Stimulated activated CD4-positive, alpha-beta T cell treated with anti-CD3 and anti-CD28 coated beads, Interleukin-2, amount 100 ng/mL, for 48 hours (primary cell): ENCODE results near the gene FKBP6.
"Not testable (repeated sequence)": the region's sequence is repeated elsewhere in the genome, so short reads cannot be mapped to it uniquely, and the experiment has no call there.

Experiments used
- DNase-seq, 2 donors: peaks; one replicate each; pipeline ENCODE4 v3.0.0-alpha.2; 2020

The FKBP6 gene

DNA sequence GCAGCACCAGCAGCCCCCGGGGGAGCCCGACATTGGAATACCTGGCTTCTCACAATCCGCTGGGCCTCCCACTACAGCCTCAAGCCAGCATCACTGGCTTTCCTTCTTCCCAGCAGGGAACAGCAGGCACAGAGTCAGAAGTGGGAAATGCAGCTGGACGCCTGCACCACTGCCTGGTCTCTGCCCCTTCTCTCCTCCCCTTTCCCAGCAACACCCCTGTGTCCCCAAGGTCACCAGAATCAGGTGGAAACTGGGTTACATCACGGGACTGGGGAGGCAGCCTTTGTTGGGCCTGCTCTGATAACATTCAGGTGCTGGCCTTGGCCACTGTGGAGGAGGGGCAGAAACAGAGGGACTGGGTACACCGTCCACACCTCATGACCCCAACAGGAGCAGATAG, 2.5 kb upstream of the FKBP6 start:
- DNase-seq: not testable (repeated sequence)

DNA sequence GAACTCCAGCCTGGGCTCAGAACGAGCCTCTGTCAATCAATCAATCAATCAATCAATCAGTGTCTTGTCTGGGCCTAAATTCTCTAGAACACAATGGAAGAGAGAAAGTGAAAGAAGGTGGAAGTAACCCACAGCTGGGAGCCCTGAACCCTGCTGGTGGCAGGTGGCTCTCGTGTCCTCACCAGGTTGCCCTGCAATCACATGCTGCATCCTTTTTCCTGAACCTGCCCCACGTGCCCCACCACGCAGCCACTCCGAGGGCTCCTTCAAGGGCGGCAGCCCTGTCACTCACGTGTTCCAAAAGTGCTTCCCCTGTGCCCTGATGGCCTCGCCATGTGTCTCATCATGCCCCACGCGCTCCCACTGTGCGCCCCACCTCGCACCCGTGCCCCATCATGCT, 512 bp upstream of the FKBP6 start:
- not testable (repeated sequence) for DNase-seq

DNA sequence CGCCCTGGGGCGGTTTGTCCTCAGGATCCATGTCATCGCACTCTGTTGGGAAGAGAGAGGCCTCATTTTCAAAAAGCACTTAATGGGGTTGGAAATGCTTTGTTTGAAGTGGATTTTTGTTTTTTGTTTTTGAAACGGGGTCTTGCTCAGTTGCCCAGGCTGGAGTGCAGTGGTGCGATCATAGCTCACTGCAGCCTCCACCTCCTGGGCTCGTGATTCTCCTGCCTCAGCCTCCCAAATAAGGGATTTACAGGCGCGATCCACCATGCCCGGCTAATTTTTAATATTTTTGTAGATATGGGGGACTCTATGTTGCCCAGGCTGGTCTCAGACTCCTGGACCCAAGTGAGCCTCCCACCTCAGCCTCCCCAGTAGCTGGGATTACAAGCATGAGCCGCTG, 735 bp downstream of the FKBP6 start:
- no peak for DNase-seq

DNA sequence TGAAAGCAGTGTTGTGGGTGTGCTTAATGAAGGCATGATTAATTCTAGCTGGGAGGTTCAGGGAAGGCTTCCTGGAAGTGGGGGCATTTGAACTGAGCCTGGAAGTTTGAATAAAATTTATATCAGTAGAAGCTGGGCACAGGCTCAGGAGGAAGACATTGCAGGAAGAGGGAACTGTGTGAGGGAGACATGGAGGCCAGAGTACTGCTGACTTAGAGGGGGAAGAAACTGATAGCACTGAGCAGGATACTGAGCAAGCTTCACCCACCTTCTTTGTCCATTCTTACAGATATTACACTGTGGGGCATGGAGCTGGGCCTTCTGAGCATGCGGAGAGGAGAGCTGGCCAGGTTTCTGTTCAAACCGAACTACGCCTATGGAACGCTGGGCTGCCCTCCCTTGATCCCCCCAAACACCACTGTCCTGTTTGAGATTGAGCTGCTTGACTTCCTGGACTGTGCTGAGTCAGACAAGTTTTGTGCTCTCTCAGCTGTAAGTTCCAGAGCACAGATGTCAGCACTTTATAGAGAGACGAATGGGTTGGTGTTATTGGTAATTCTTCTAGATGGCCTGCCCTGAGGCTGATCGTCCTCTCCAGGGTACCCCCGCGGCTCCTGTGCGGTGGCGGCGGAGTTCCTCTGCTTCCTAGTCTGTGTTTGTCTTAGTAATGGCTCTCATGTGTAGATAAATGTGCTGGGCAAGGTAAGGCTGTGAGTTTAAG, 2.1 kb downstream of the FKBP6 start:
- DNase-seq: no peak

DNA sequence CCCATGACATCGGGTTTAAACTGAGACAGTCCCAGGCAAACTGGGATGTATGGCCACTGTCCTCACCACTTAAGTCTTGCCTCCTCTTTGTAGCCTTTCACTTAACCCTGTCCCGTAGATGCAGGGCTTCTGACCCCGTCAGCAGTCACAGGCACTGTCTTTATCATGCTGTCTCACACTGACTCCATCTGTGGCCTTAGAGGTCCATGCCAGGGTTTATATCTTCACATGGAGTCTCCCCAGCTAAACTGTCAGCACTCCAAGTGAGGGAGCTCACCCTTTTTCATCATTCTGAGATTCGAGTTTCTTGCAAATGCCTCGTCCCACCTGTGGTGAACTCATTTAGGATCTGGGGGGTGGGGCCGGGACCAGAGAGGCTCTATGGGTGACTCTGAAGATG, 2.8 kb downstream of the FKBP6 start:
- no peak for DNase-seq

DNA sequence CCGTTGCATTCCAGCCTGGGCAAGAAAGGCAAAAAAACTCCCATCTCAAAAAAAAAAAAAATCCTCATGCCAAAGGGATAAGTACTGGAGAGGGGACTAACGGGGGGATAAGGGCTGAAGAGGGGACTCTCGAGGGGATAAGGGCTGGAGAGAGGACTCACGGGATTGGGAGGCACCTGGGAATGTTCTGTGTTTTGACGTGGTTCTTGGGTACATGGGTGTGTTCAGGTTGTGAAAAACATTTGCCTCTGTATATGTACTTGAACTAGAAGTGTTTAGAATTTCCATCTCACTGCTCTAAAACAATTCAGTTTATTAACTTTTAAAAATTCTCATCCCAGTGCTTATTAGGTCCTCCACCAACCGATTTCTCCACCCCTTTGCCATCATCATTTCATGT, 4.5 kb downstream of the FKBP6 start:
- DNase-seq: no peak

DNA sequence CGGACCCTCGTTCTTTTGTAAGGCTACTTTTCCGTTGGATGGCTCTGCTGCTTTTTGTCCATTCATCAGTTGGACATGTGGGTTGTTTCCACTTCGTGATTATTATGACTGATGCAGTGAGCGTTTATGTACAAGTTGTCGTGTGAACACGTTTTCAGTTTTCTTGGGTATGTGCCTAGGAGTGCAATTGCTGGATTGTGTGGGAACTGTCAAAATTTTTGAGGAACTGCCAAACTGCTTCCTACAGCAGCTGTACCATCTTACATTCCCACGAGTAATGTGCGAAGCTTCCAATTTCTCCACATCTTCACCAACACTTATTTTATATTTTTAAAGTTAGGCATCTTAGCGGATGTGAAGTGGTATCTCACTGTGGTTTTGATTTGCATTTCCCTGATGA, 10.4 kb downstream of the FKBP6 start:
- DNase-seq: no peak

DNA sequence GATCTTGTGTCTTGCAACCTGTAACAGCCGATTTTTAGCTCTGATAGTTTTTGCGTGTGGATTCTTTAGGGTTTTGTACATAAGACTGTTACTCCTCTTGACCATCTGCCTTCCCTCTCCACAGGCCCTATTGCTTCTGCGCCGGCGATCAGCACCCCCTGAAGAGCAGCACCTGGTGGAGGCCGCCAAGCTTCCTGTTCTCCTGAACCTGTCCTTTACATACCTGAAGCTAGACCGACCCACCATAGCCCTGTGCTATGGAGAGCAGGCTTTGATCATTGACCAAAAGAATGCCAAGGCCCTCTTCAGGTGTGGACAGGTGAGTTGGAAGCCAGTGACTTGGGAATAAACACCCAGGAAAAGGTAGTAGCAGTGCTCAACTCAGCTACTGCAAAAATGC, 12.6 kb downstream of the FKBP6 start:
- DNase-seq: no peak

DNA sequence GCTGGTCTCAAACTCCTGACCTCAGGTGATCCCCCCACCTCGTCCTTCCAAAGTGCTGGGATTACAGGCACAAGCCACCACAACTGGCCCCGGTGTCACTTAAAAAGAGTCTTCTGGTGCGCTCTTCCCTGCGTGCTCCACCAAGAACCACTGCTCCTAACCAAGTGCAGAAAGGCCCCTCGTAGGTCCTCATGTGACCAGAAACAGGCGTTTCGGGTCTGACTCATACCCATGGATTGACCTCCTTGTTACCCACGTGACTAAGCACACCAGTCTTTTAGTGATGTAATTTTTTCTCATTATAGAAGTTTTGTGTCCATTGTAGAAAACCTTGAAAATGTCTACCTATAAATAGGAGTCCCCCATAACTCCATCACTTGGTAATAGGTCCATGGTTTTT, 13.9 kb downstream of the FKBP6 start:
- no peak for DNase-seq

DNA sequence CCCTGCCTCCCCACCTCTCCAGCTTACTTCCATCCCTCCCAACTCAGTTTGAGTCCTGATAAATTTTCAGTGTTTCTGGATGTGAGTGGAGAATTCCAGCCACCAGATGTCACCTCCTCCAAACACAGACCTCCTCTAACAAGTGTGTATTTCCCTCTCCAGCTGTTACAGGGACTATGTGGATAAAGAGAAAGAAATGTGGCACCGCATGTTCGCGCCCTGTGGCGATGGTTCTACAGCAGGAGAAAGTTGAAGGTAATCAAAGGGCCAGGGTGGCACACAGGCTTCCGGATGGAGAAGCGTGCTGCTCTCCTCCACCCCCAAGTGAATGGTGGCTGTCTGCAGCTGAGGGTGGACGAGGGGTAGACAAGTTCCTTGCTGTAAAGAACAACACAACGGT, 14.7 kb downstream of the FKBP6 start:
- DNase-seq: no peak

DNA sequence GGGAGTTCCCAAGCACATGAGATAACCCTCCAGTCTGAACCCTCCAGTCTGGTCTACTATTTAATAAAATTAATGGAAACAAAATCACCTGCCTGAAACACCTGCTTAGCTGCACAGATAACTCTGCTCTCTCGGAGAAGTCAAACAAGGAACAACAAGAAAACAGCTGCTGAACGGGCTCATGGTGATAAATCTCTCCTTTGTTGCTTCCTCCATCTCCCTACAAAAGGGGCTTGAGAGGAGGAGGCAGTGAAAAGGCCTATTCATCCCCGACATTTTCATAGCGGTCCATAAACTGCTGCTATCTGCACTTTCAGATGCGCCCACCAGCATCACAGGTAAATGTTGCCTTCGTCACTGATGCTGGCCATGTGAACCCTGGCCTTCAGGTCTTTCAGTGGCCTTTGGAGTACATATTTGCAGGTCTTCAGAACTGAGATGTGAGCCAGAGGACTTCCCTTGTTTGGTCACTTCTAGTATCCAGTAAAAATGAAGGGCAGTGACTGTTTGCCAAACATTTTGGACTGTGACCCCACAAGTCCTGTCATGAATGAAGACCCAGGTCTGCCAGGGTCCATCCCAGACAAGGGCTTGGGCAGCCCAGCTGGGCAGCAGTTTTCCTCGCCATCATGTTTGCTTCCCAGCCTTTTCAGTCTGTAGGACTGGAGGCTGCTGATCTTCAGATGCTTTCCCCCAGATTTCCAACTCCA, 15.9 kb downstream of the FKBP6 start:
- DNase-seq: no peak

DNA sequence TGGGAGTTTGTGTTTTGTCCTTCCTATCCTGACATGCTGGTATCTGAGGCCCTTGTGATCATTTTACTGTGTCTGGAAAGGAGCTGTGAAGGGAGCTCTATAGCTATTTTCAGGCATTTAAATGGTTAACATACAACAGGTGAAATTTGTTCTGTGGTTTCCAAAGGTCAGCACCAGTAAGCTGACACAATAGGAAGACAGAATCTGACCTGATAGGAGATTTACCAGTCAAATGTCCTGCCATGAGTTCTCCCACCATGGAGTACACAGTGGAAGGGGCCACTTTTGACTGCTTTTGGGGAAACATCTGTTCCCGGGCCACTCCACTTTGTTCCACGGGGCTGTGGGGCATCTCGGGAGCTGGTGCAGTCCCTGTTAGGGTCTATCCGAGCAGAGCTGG, 17.6 kb downstream of the FKBP6 start:
- DNase-seq: no peak

DNA sequence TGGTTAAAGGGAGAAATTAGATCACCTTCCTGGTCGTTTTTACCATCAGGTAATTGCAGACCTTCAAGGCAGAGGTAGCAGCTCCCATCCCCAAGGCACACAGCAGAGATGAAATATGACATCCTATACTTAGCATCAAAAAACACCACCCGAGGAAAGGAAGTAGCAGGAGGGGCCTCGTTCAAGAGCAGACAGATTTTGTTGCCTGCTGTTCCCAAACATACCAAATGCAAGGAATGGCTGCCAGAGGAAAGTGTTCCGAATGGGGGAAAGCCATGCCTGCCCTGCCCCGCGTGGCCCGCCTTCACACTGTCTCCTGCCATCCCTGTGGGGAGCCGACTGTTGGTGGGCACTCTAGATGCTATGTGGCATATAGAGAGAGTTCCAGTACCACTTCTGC, 18.0 kb downstream of the FKBP6 start:
- DNase-seq: no peak

DNA sequence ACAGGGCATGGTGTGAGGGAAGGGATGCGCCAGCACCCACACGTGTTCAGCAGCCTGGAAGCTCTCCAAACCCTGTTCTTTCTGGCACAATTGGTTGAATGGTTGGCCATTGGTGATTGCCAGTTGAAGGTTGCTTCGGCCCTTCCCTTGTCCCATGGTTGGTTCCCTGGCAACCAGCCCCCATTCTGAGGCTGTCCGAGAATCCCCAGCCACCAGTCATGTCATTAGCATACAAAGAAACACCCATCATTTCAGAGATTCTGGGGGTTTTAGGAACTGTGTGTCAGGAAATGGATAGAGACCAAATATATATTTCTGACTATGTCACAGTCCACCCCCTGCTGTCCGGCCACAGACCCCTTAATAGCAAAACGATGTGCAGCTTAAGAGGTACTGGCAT, 21.8 kb downstream of the FKBP6 start:
- DNase-seq: no peak

DNA sequence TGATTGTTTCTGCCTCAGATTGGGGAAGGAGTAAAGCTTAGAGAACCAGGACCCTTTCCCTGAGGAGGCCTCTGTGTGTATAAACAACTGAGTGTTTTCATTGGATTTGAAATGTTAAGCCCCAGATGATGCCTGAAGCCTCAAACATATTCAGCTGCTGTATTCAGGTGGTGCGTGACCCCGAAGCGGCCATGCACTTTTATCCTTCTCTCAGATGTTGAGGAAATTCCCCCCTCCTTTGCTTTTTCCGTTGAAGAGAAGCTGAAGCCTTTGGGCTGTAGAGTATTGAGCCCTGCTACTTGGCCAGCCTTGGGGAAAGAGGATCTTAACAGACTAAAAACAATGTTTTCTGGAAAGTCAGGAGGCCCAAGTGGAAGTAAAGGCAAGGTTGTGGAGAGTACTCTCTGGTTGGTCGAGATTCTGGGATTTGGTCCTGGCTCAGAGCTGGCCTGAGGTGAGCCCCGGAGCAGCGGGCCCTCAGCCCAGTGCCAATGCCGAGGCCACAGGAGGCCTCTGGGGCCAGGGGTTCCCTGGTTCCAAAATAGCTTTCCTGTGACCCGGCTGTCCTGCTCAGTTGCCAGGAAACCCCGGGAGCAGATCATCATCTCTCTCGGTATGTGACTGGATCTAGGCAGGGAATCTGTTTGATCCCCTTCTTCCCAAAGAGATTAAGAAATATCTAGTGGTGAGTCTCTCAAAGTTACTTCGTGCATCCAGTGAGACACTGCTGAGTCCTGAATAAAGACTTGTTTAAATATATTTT, 22.5 kb downstream of the FKBP6 start:
- no peak for DNase-seq

DNA sequence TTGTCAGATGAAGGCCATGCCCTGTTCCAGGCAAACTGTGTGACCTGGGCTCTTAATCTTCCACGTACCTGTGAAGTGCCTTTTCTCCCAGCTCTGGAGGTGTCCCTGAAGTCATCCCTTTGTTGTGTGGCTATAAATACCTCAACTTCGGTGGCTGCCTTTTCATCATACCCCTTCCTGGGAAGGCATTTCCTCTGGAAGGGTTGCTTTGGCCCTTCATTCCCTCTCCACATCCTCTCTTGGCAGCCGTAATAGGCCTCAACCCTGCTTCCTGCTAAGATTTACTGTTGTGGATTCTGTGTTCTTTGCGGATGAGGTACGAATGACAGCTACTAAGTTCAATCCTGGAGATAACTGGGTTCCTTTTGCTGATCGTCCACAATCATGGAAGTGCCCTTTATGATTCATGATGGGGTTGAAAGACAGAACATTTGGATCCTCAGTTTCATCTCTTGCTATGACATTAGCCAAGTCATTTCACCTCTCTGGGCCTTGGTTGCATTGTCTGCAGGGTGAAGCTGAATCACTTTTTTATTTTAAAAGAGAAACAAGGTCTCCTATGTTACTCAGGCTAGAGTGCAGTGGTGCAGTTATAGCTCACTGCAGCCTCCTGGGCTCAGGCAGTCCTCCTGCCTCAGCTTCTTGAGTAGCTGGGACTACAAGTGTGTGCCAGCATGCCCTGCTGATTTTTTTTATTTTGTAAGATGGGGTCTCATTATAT, 23.6 kb downstream of the FKBP6 start:
- no peak for DNase-seq

DNA sequence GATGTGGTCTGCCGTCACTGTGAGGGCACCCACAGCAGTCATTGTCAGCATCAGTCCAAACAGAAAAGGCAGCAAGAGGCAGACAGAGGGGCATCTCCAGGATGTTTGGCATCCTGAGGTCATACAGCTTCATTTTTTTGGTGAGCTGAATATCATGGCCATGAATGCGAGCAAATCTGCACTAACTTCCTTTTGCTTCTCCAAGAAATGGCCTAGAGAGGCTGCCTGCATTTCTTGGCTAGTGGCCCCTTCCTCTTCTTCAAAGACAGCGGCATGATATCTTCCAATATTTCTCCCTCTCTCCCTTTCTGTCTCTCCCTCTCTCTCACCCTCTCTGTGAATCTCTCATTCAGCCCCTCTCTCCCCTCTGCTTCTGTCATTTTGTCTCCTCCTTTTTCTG, 24.8 kb downstream of the FKBP6 start:
- DNase-seq: no peak

DNA sequence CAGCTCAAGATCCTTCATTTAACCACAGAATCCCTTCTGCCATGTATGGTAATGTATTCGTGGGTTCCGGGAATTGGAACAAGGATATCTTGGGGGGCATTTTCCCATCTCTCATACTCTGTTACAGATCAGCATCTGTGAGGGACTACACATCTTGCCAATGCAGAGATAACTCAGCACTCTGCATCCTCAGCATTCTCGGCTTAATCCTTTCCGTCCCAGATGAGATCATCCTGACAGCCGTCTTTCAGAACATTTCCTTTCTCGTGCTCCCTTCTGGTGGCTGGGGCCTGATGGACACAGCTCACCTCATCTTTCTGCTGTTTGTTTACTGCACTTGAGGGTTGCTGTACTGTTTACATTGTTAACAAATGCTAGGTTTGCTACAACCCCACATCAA, 25.3 kb downstream of the FKBP6 start:
- no peak for DNase-seq

DNA sequence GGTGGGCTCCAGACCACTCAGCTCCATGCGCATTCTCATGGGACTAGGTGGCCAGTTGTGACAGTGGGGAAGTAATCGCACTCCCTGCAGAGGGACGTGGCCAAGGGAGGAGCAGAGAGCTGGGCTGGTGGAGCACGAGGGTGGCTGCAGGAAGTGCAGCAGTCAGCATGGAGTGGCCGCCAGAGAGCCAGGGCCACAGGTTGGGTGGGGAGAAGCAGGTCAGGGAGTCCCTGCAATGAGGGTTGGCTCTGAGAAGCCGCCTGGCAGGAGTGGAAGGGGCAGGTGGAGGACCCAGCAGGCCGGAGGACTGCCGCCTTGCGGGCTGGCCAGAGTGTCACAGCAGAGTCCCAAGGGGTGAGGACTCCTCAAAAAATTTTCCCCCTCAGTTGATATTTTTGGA, 26.2 kb downstream of the FKBP6 start:
- no peak for DNase-seq

DNA sequence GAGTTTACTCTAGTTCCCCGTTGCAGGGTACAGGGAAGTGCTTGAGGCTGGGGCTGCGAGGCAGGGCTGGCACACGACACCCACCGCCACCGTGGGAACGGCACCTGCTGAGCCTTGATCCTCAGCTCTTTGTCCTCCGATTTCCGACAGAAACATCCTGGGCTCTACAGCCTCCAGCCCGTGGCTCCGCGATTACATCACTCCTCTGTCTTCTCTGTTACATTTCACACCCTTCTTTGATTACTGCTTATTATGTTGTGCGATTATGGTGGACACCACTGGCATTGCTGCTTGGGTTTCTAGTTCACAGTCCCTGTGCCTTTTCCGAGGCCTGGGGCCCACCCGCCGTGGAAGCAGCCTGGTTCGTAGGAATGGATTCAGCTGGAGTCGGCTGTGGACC, 26.9 kb downstream of the FKBP6 start:
- DNase-seq: no peak

DNA sequence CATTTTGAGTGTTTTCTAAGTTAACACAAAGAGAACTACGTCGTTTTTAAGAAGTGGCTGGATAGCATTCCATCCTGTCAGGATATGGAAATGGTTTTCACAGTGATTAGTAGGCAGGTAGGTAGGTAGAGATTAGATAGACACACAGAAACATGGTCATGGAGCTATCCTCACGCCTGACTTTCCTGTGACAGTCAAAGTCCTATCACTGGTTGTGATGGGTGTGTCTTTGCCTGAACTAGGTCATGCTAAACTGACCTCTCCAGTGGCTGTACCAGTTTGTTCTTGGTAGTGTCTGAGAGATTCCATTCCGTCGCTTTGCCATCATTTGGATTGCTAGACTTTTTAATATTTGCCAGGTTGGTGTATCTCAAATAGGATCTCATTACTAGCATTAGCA, 28.2 kb downstream of the FKBP6 start:
- no peak for DNase-seq

DNA sequence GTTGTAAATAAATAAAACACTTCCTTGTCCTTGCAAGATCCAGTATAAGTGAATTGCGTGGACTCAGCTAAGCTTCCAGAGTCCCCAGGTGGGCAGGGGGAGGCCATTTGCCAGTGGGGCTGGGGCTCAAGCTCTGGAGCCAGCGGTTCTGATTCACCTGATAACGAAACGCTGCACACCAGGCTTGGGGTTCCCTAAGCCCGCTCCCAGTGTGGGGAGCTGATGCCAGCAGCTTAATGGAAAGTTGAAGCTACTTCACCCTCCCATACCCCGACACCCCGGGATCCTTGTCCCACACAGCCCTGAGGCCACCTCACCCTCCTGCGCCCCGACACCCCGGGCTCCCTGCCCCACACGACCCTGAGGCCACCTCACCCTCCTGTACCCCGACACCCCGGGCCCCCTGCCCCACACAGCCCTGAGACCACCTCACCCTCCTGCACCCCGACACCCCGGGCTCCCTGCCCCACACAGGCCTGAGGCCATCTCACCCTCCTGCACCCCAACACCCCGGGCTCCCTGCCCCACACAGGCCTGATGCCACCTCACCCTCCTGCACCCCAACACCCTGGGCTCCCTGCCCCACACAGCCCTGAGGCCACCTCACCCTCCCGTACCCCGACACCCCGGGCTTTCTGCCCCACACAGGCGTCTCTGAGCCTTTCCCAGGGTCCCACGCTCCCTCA, 30.8 kb downstream of the FKBP6 start:
- DNase-seq: no peak

DNA sequence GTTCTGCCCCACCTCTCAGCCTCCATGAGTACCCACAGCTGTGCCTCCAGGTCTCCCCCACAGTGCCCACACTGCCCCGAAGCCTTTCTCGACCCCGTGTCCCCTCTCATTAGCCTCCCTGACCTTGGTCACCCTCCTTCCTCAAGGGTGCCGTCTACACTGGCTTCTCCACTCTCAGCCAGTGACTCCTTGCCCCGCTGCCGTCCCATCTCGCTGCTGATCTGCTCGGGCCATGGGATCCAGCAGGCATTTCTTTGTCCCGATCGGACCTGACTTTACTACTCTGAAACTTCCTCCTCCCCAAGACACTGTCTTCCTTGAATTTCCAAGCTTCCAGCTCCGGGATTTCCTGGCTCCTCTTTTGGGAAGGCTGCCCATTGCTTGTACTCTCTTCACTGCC, 31.3 kb downstream of the FKBP6 start:
- DNase-seq: no peak
